Fibroblast of skin of right biceps (primary cell): ENCODE results near the gene ATG4D.

Source experiments
- DNase-seq: peaks from one replicate; pipeline ENCODE4 v3.0.0-alpha.2; 2013

The ATG4D gene

GRCh38 chr19:10582091-10582490 lies 38.4 kb downstream of the ATG4D start:
- DNase-seq = no peak

- DNase-seq = no peak
Observed at GRCh38 chr19:10583036-10583776, 39.5 kb downstream of the ATG4D start.

DNA sequence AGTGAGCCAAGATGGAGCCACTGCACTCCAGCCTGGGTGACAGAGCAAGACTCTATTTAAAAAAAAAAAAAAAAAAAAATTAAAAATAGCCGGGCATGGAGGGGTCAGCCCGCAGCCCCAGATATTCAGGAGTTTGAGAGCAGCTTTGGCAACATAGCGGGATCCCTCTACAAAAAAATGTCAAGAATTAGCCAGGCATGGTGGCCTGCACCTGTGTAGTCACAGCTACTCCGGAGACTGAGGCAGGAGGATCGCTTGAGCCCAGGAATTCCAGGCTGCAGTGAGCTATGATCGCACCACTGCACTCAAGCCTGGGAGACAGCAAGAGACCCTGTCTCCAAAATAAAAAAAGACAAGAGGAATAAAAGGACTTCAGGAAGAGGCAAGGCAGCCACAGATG lies 42.7 kb downstream of the ATG4D start:
- no peak for DNase-seq

DNA sequence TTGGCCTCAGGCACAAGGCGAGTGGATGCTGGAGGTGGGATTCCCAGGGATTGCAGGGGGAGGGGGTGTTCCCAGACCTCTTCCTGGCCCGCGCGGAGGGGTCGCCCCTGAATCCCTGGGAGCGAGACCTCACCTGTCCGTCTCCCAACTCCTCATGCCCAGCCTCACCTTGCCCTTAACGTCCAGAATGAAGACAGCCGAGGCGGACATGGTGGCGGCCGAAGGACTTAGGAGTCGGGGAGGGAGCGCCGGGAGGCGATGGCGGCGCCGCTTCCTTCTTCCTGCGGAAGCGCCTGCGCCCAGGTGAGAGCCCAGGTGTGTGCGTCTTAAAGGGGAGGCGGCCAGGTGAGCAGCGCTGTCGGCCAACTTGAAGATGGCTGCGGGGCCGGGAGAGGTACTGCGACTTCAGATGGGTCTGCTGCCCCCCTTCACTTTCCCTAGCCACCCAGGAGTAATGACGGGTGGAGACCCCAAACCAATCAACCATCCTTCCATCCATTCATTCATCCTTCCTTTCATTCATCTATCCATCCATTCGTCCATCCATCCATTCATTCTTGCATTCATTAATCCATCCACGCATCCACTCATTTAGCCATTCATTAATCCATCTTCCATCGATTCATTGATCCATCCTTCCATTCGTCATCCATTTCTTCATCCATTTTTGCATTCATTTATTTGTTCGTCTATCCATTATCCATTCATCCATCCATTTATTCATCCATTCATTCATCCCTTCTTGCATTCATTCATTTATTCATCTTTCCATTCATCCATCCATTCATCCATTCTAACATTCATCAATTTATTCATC lies 43.5 kb downstream of the ATG4D start, which contains the start of gene AP1M2:
Gene AP1M2, minus strand, starts transcription at position 291 of the 817 bp plus-strand sequence. Its CDS starts 81 bp downstream, at position 210.
- DNase-seq = no peak

DNA sequence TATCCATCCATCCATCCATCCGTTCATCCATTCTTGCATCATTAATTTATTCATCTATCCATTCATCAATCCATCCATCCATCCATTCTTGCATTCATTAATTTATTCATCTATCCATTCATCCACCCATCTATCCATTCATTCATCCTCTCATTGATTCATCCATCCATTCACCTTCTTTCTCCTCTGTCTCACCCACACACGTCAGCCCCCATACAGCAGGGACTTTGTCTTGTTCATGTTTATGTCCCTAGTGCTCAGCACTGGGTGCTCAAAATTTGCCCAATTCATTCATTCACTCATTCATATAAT lies 44.1 kb downstream of the ATG4D start:
- no peak for DNase-seq

DNA sequence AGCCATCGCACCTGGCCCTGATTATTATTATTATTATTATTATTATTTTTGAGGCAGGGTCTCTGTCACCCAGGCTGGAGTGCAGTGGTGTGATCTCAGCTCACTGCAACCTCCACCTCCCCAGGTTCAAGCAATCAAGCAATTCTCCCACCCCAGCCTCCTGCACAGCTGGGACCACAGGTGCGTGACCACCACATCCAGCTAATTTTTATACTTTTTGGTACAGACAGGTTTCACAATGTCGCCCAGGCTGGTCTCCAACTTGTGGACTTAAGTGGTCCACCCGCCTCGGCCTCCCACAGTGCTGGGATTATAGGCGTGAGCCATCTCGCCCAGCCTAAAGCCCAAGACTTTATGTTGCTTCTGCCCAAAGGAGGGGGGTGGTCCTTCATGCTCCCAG lies 49.4 kb downstream of the ATG4D start:
- DNase-seq = no peak

GRCh38 chr19:10593820-10594637 lies 50.3 kb downstream of the ATG4D start:
- DNase-seq = no peak

DNA sequence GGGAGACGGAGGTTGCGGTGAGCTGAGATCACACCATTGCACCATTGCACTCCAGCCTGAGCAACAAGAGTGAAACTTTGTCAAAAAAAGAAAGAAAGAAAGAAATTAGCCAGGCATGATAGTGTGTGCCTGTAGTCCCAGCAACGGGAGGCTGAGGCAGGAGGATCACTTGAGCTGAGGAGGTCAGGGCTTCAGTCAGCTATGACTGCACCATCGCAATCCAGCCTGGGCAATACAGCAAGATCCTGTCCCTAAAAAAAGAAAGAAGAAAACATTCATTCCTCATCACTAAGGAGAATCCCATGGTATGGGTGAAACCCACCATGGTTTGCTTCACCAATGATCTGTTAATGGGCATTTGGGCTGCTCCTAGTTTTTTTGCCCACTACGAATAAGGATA lies 56.4 kb downstream of the ATG4D start:
- DNase-seq = no peak

DNA sequence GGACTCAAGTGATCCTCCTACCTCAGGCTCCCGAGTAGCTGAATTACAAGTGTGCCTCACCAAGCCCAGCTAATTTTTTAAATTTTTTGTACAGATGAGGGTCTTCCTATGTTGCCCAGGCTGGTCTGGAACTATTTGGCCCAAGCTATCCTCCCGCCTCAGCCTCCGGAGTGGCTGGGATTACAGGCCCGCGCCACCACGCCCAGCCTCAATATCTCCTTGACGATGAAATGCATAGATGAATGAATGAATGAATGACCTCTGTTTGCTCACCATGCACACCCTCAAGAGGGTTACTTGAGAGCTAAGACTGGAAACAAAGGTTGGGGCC lies 58.3 kb downstream of the ATG4D start:
- DNase-seq = no peak

GRCh38 chr19:10602330-10603083 lies 58.8 kb downstream of the ATG4D start:
- DNase-seq = peak; percentile 77
